ENCODE data around the gene TAS2R38.

TAS2R38 gene

GRCh38 chr7:141978351-141978750, 4.8 kb upstream of the TAS2R38 start:
- POLR2A ChIA-PET: no interaction called here

GRCh38 chr7:141976524-141977245, 3.1 kb upstream of the TAS2R38 start:
- CTCF ChIA-PET: interaction anchor here (0.7 to 4.3 kb wide), 27 partner anchors 10 to 506 kb away, joined by 3 to 39 read pairs (median 5); no protein-coding TSS in a partner anchor
- POLR2A ChIA-PET: no interaction called here
- TF ChIP-seq CTCF (IDR thresholded peaks at IDR 0.05; ENCODE audit: control extremely low read depth, extremely low read depth, low read depth, missing control alignments): no peak
- no peak for DNase-seq (ENCODE audit: extremely low spot score)

More at GRCh38 chr7:141978351-141978750, 4.8 kb upstream of the TAS2R38 start:
- CTCF ChIA-PET: no interaction called here
- no peak for DNase-seq (ENCODE audit: extremely low spot score)
- TF ChIP-seq CTCF (IDR thresholded peaks at IDR 0.05; ENCODE audit: control extremely low read depth, extremely low read depth, low read depth, missing control alignments): no peak

DNA sequence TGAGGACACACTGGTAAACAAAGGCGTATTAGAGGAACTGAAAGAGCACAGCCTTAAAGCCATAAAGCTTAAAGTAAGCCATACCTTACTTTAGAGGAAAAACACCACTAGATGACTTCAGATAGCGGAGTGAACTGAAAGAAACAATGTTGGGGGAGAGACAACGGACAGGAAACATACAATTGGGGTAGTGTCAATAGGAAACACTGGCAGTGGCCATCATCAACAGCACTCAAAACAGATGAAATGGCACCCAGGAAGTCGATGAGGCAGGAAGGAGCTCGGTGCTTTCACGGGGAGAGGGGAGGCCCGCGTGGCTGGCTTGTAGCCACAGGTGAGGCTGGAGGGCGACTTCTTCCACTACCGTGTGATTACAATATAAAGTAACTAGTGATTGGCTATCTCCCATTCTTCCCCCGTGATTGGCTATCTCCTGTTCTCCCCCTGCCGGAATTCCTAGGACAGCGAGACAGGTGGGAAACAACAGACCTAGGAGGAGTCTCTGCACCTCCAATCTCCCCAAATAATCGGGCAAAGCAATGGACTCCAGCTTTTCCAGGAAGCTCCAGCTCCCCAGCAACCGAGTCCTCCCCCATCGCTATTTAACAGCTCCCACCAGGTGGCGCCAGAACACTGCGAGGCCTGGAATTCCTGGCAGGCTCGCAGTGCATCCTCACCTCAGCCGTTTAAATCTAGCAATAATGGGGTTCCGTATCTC, 2.4 kb upstream of the TAS2R38 start:
- DNase-seq (ENCODE audit: extremely low spot score): peak; percentile 64
- POLR2A ChIA-PET: no interaction called here
- CTCF ChIA-PET: interaction anchor here (0.6 to 4.3 kb wide), 31 partner anchors 9 to 507 kb away, joined by 3 to 39 read pairs (median 4); no protein-coding TSS in a partner anchor
- TF ChIP-seq CTCF (IDR thresholded peaks at IDR 0.05; ENCODE audit: control extremely low read depth, extremely low read depth, low read depth, missing control alignments): peak; percentile 88

GRCh38 chr7:141974831-141975230, 1.3 kb upstream of the TAS2R38 start:
- TF ChIP-seq CTCF (IDR thresholded peaks at IDR 0.05; ENCODE audit: control extremely low read depth, extremely low read depth, low read depth, missing control alignments): peak; percentile 23
- ChIA-PET POLR2A (no interaction called here), CTCF (interaction anchor here (1.0 to 4.3 kb wide), 7 partner anchors 8 to 359 kb away, joined by 4 to 39 read pairs (median 6); no protein-coding TSS in a partner anchor)
- no peak for DNase-seq (ENCODE audit: extremely low spot score)

DNA sequence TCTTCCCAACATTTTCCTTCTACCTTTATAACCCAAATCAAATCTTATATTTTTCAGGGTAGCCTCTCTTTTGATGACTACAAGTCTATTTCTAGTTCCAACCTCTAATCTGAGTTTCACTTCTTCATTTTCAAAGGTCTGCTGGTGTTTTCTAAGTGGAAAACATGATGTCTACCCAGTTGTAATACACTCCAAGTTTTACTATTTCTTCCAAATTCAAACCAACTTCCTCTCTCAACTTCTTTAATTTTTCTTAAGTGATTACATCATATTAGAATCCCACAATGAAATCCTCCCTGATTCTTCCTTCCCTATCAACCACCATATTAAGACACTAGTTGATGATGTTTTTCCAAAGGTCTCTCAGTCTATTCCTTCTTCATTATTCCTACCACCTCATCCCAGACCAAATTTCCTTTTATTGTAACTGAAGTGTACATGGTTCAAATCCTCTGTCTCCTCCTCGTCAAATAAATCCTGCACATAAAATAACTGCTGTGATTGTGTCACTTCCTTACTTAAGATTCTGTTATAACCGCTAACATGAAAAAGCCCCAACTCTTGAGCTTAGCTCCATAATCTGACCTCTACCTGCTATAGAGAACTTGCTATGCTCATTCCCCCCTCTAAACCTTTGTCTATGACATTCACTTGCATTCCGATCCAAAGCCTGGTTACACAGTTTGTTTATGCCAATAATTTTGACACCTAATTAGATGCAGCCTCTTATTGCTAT, 12.7 kb downstream of the TAS2R38 start:
- POLR2A ChIA-PET: no interaction called here
- TF ChIP-seq CTCF (IDR thresholded peaks at IDR 0.05; ENCODE audit: control extremely low read depth, extremely low read depth, low read depth, missing control alignments): no peak
- CTCF ChIA-PET: interaction anchor here (3.4 kb wide), 1 partner anchor 15 kb away, joined by 13 read pairs; no protein-coding TSS in a partner anchor
- peak; percentile 31 for DNase-seq (ENCODE audit: extremely low spot score)

- no peak for TF ChIP-seq CTCF (IDR thresholded peaks at IDR 0.05; ENCODE audit: control extremely low read depth, extremely low read depth, low read depth, missing control alignments)
- DNase-seq (ENCODE audit: extremely low spot score): no peak
- ChIA-PET POLR2A (no interaction called here), CTCF (interaction anchor here (1.5 kb wide), 1 partner anchor 20 kb away, joined by 5 read pairs; no protein-coding TSS in a partner anchor)
Measured at GRCh38 chr7:141956084-141956483, 17.5 kb downstream of the TAS2R38 start.

Data from GM10248 (cell line).